NOMO-1 treated with DMSO at 0.1 percent for 48 hours (cell line): ENCODE data around the gene IL17RB.

Experiments
- DNase-seq: peaks from one replicate; lab custom pipeline; 2025; ENCODE audit not compliant: unreplicated experiment; lab: John Stamatoyannopoulos, UW

IL17RB gene

GRCh38 chr3:53846134-53846850 is at the start of gene IL17RB, which contains the start of gene CHDH:
IL17RB (plus strand) TSS chr3:53846568; CDS start chr3:53846589, 21 bp downstream.
CHDH (minus strand) TSS chr3:53846419; CDS start chr3:53824008, 22,411 bp downstream.
- no peak for DNase-seq

GRCh38 chr3:53798144-53798543 is 48.2 kb upstream of the IL17RB start:
- no peak for DNase-seq

- DNase-seq: no peak
These were observed 47.0 kb upstream of the IL17RB start for GRCh38 chr3:53799338-53799865.

- DNase-seq: no peak
These were observed 46.1 kb upstream of the IL17RB start for GRCh38 chr3:53800041-53800906.

GRCh38 chr3:53801319-53801718 is 45.0 kb upstream of the IL17RB start:
- DNase-seq: no peak

- no peak for DNase-seq
These were observed 44.0 kb upstream of the IL17RB start for GRCh38 chr3:53802256-53802880.

GRCh38 chr3:53803124-53803815 is 43.1 kb upstream of the IL17RB start:
- no peak for DNase-seq

- no peak for DNase-seq
These were observed 42.3 kb upstream of the IL17RB start for GRCh38 chr3:53803816-53804695.

- DNase-seq: no peak
These were observed 41.5 kb upstream of the IL17RB start for GRCh38 chr3:53804697-53805462.

- no peak for DNase-seq
These were observed 40.8 kb upstream of the IL17RB start for GRCh38 chr3:53805463-53806159.

GRCh38 chr3:53806182-53807116 is 39.9 kb upstream of the IL17RB start:
- no peak for DNase-seq

GRCh38 chr3:53807117-53807810 is 39.1 kb upstream of the IL17RB start:
- DNase-seq: no peak

- DNase-seq: no peak
These were observed 37.9 kb upstream of the IL17RB start for GRCh38 chr3:53808496-53808895.

GRCh38 chr3:53809267-53809666 is 37.1 kb upstream of the IL17RB start:
- no peak for DNase-seq

- DNase-seq: no peak
These were observed 36.5 kb upstream of the IL17RB start for GRCh38 chr3:53809764-53810400.
